T follicular helper cell (primary cell): ENCODE data around the gene NKX1-1.

ENCODE experiments used
- DNase-seq: peaks from one replicate; pipeline ENCODE4 v3.0.0-alpha.2; 2020; ENCODE audit warnings: low read depth

The NKX1-1 gene

GRCh38 chr4:1385373-1386340 is 20.6 kb downstream of the NKX1-1 start:
- no peak for DNase-seq

GRCh38 chr4:1384675-1385372 is 21.4 kb downstream of the NKX1-1 start:
- no peak for DNase-seq

- DNase-seq: no peak
Observed at GRCh38 chr4:1383728-1384591, 22.3 kb downstream of the NKX1-1 start.

- DNase-seq: no peak
Observed at GRCh38 chr4:1382776-1383727, 23.2 kb downstream of the NKX1-1 start.

- DNase-seq: no peak
Observed at GRCh38 chr4:1381944-1382541, 24.2 kb downstream of the NKX1-1 start.

- DNase-seq: no peak
Observed at GRCh38 chr4:1381181-1381621, 25.0 kb downstream of the NKX1-1 start.

- no peak for DNase-seq
Observed at GRCh38 chr4:1380368-1381151, 25.7 kb downstream of the NKX1-1 start.

- no peak for DNase-seq
Observed at GRCh38 chr4:1379801-1380331, 26.4 kb downstream of the NKX1-1 start.

GRCh38 chr4:1379351-1379781 is 26.9 kb downstream of the NKX1-1 start:
- no peak for DNase-seq

GRCh38 chr4:1378559-1379231 is 27.5 kb downstream of the NKX1-1 start:
- no peak for DNase-seq

GRCh38 chr4:1377606-1378261 is 28.5 kb downstream of the NKX1-1 start:
- DNase-seq: no peak

- DNase-seq: no peak
Observed at GRCh38 chr4:1376841-1377605, 29.2 kb downstream of the NKX1-1 start.

GRCh38 chr4:1376391-1376840 is 29.8 kb downstream of the NKX1-1 start:
- no peak for DNase-seq

GRCh38 chr4:1375761-1376322 is 30.4 kb downstream of the NKX1-1 start:
- no peak for DNase-seq

- DNase-seq: no peak
Observed at GRCh38 chr4:1375051-1375721, 31.1 kb downstream of the NKX1-1 start.

- no peak for DNase-seq
Observed at GRCh38 chr4:1374706-1375045, 31.6 kb downstream of the NKX1-1 start.
